GM23338 (cell line): ENCODE measurements around the gene PHKB. TPM values are rescaled to one million over a fixed set of nuclear protein-coding genes. Genes with fewer than 3 reads are reported as not detected.

ENCODE experiments used
- ATAC-seq: fragments of 200-7000 bp; cut with Tn5 transposase; 3 replicates; pipeline ENCODE4 v1.9.1; 2020
- DNase-seq: peaks from one replicate; pipeline ENCODE4 v3.0.0-alpha.2; 2015; ENCODE audit warnings: low spot score
- H2AFZ ChIP-seq: fragments of 200-600 bp; sonication (generic); 2 replicates; pipeline ENCODE4 v1.8.0; 2016; ENCODE audit warnings: antibody characterized with exemption, mild to moderate bottlenecking, moderate library complexity
- H3F3A ChIP-seq: fragments of 200-600 bp; sonication (generic); replicated peaks from 2 replicates; pipeline ENCODE4 v1.8.0; 2017; ENCODE audit warnings: antibody characterized with exemption, mixed run types, low read depth
- H3K27ac ChIP-seq: fragments of 200-600 bp; sonication (generic); 2 replicates; pipeline ENCODE4 v1.6.1; 2016; ENCODE audit warnings: low read depth
- H3K27me3 ChIP-seq: fragments of 200-600 bp; sonication (generic); 2 replicates; pipeline ENCODE4 v1.8.0; 2016; ENCODE audit warnings: mild to moderate bottlenecking, mixed run types, moderate library complexity; ENCODE audit not compliant: insufficient read depth
- H3K36me3 ChIP-seq: fragments of 200-600 bp; sonication (generic); 2 replicates; pipeline ENCODE4 v1.8.0; 2016; ENCODE audit warnings: mild to moderate bottlenecking; ENCODE audit not compliant: insufficient read depth
- H3K4me1 ChIP-seq: fragments of 200-600 bp; sonication (generic); 2 replicates; pipeline ENCODE4 v1.8.0; 2016; ENCODE audit warnings: mild to moderate bottlenecking, moderate library complexity; ENCODE audit not compliant: insufficient read depth
- H3K4me2 ChIP-seq: fragments of 200-600 bp; sonication (generic); 2 replicates; pipeline ENCODE4 v1.7.1; 2017; ENCODE audit warnings: mixed run types
- H3K4me3 ChIP-seq: fragments of 200-600 bp; sonication (generic); 2 replicates; pipeline ENCODE4 v1.6.1; 2016; ENCODE audit warnings: mixed run types
- H3K79me2 ChIP-seq: fragments of 200-600 bp; sonication (generic); replicated peaks from 2 replicates; pipeline ENCODE4 v1.8.0; 2017; ENCODE audit warnings: mild to moderate bottlenecking; ENCODE audit not compliant: insufficient read depth
- H3K9me2 ChIP-seq: fragments of 200-600 bp; sonication (generic); 2 replicates; pipeline ENCODE4 v1.8.0; 2017; ENCODE audit not compliant: insufficient read depth
- H4K20me1 ChIP-seq: fragments of 200-600 bp; sonication (generic); replicated peaks from 2 replicates; pipeline ENCODE4 v1.8.0; 2017; ENCODE audit warnings: mild to moderate bottlenecking; ENCODE audit not compliant: insufficient read depth
- H3K27ac Mint-ChIP-seq: 2 replicates; pipeline ENCODE4 v1.8.0; 2020; ENCODE audit warnings: inconsistent platforms, mild to moderate bottlenecking, moderate library complexity, mixed read lengths
- H3K27me3 Mint-ChIP-seq: 3 replicates; pipeline ENCODE4 v1.8.0; 2022; ENCODE audit warnings: low read depth, mild to moderate bottlenecking, moderate library complexity, mixed read lengths, inconsistent platforms; ENCODE audit not compliant: insufficient read depth, poor library complexity
- H3K36me3 Mint-ChIP-seq: 3 replicates; pipeline ENCODE4 v1.8.0; 2021; ENCODE audit warnings: low read depth, mild to moderate bottlenecking, inconsistent platforms, moderate library complexity, mixed read lengths
- H3K4me1 Mint-ChIP-seq: 3 replicates; pipeline ENCODE4 v1.8.0; 2020; ENCODE audit warnings: mild to moderate bottlenecking, inconsistent platforms, mixed read lengths
- H3K4me3 Mint-ChIP-seq: 3 replicates; pipeline ENCODE4 v1.8.0; 2021; ENCODE audit warnings: moderate library complexity, mild to moderate bottlenecking, inconsistent platforms, mixed read lengths
- H3K9me3 Mint-ChIP-seq: 3 replicates; pipeline ENCODE4 v1.8.0; 2020; ENCODE audit warnings: moderate library complexity, mild to moderate bottlenecking, inconsistent platforms, mixed read lengths
- CREB1 ChIP-seq: fragments of 250-450 bp; sonication (Bioruptor Pico); IDR thresholded peaks from 2 replicates; pipeline ENCODE4 v1.5.0; 2020; ENCODE audit warnings: low read depth, mild to moderate bottlenecking, moderate library complexity
- EZH2 ChIP-seq: fragments of 200-600 bp; sonication (generic); IDR thresholded peaks from one replicate; pipeline ENCODE4 v1.8.0; 2017; ENCODE audit warnings: antibody characterized with exemption, mild to moderate bottlenecking, low read depth; ENCODE audit not compliant: unreplicated experiment
- EZH2phosphoT487 ChIP-seq: fragments of 200-600 bp; sonication (generic); IDR thresholded peaks from one replicate; pipeline ENCODE4 v1.8.1; 2018; ENCODE audit warnings: antibody characterized with exemption; ENCODE audit not compliant: unreplicated experiment
- POLR2AphosphoS5 ChIP-seq: IDR thresholded peaks from 2 replicates; pipeline ENCODE4 v1.6.1; 2016; ENCODE audit warnings: antibody characterized with exemption, low read depth
- STAT1 ChIP-seq: IDR thresholded peaks from one replicate; pipeline ENCODE4 v1.6.1; 2016; ENCODE audit warnings: antibody characterized with exemption; ENCODE audit not compliant: unreplicated experiment
- ZNF114 ChIP-seq: fragments of 250-450 bp; sonication (Bioruptor Pico); IDR thresholded peaks from 2 replicates; pipeline ENCODE4 v1.5.0; 2020; ENCODE audit warnings: mild to moderate bottlenecking, moderate library complexity
- ZNF331 ChIP-seq: fragments of 250-450 bp; sonication (Bioruptor Pico); IDR thresholded peaks from 2 replicates; pipeline ENCODE4 v1.5.0; 2020; ENCODE audit warnings: low read depth, mild to moderate bottlenecking, moderate library complexity
- polyA plus RNA-seq: library from polyadenylated mRNA; unstranded; fragments of >200 nt; fragmentation: Nextera tagmentation; extraction: Ambion mirVana; gene quantifications from 2 replicates; pipeline ENCODE4 v1.2.1, GENCODE V29; 2016
- total RNA-seq: library from RNA; depleted of rRNA; stranded (reverse); fragments of >200 nt; shearing (Covaris generic); gene quantifications from 2 replicates; pipeline ENCODE4 v1.2.3, GENCODE V29; 2014
- TF ChIP-seq, protein P1 (sequence below): IDR thresholded peaks from one replicate; pipeline ENCODE4 v1.6.1; 2018; ENCODE audit warnings: antibody characterized with exemption; ENCODE audit not compliant: unreplicated experiment
- TF ChIP-seq, protein P2 (sequence below): IDR thresholded peaks from 2 replicates; pipeline ENCODE4 v1.6.1; 2016; ENCODE audit warnings: antibody characterized with exemption
- TF ChIP-seq, protein P3 (sequence below), 2 experiments: fragments of 200-600 bp in 1 of 2; sonication (generic) in 1 of 2; conservative IDR thresholded peaks; 2 replicates each; pipeline versions ENCODE4 v1.5.1 to v1.6.1; 2016 to 2017; ENCODE audit warnings: antibody characterized with exemption in 2 of 2, low read depth in 2 of 2, mild to moderate bottlenecking in 2 of 2, moderate library complexity in 1 of 2

PHKB gene
- total and polyA plus RNA-seq, 2 experiments from 2014 or later: 20.3 to 57.3 TPM

DNA sequence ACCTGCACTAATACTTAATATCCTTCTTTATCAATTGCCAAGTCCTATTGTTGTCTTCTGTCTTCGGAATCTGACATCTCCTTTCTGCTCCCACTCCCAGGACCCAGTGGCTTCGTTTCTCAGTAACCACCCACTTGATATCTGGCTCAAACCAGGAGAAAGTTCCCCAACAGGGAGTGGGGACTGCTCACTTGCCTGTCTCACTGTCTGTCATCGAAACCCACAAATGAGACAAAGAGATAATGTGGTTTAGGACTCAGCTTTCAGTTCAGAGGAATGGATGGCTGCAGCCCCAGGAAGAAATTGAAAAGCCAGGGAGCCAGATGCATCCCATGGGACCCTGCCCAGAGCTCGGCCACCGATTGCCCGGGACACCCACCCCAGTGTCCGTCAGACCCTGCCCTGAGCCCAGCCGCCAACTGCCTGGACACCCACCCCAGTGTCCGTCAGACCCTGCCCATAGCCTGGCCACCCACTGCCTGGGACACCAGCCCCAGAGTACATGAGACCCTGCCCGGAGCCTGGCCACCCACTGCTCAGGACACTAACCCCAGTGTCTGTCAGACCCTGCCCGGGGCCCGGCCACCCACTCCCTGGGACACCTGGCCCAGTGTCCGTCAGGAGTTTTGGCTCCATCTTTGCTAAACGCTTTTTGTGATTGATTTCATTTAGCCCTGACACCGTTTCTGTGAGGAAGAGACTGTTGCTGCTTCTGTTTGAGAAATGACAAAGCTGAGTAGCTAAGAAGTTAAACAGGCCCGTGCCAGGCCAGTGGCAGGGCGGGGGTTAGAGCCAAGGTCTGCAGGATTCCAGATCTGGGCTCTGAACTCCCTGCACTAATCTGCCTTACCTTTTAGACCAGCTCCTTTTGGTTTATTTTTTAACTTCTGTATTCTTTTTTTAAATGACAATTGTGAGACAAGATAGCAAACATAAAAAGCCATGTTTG lies 251.4 kb downstream of the PHKB start (continued):
- TF ChIP-seq, protein P1, sequence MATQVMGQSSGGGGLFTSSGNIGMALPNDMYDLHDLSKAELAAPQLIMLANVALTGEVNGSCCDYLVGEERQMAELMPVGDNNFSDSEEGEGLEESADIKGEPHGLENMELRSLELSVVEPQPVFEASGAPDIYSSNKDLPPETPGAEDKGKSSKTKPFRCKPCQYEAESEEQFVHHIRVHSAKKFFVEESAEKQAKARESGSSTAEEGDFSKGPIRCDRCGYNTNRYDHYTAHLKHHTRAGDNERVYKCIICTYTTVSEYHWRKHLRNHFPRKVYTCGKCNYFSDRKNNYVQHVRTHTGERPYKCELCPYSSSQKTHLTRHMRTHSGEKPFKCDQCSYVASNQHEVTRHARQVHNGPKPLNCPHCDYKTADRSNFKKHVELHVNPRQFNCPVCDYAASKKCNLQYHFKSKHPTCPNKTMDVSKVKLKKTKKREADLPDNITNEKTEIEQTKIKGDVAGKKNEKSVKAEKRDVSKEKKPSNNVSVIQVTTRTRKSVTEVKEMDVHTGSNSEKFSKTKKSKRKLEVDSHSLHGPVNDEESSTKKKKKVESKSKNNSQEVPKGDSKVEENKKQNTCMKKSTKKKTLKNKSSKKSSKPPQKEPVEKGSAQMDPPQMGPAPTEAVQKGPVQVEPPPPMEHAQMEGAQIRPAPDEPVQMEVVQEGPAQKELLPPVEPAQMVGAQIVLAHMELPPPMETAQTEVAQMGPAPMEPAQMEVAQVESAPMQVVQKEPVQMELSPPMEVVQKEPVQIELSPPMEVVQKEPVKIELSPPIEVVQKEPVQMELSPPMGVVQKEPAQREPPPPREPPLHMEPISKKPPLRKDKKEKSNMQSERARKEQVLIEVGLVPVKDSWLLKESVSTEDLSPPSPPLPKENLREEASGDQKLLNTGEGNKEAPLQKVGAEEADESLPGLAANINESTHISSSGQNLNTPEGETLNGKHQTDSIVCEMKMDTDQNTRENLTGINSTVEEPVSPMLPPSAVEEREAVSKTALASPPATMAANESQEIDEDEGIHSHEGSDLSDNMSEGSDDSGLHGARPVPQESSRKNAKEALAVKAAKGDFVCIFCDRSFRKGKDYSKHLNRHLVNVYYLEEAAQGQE: no peak
- TF ChIP-seq POLR2AphosphoS5: no peak
- TF ChIP-seq STAT1: no peak
- TF ChIP-seq EZH2: no peak
- TF ChIP-seq ZNF114: no peak
- TF ChIP-seq, protein P2, sequence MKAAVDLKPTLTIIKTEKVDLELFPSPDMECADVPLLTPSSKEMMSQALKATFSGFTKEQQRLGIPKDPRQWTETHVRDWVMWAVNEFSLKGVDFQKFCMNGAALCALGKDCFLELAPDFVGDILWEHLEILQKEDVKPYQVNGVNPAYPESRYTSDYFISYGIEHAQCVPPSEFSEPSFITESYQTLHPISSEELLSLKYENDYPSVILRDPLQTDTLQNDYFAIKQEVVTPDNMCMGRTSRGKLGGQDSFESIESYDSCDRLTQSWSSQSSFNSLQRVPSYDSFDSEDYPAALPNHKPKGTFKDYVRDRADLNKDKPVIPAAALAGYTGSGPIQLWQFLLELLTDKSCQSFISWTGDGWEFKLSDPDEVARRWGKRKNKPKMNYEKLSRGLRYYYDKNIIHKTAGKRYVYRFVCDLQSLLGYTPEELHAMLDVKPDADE: no peak
- TF ChIP-seq EZH2phosphoT487: no peak
- TF ChIP-seq, protein P3, sequence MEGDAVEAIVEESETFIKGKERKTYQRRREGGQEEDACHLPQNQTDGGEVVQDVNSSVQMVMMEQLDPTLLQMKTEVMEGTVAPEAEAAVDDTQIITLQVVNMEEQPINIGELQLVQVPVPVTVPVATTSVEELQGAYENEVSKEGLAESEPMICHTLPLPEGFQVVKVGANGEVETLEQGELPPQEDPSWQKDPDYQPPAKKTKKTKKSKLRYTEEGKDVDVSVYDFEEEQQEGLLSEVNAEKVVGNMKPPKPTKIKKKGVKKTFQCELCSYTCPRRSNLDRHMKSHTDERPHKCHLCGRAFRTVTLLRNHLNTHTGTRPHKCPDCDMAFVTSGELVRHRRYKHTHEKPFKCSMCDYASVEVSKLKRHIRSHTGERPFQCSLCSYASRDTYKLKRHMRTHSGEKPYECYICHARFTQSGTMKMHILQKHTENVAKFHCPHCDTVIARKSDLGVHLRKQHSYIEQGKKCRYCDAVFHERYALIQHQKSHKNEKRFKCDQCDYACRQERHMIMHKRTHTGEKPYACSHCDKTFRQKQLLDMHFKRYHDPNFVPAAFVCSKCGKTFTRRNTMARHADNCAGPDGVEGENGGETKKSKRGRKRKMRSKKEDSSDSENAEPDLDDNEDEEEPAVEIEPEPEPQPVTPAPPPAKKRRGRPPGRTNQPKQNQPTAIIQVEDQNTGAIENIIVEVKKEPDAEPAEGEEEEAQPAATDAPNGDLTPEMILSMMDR (conservative IDR thresholded peaks at IDR 0.05; ENCODE audit: low read depth in 2 of 2): no peak
- TF ChIP-seq CREB1: no peak

DNA sequence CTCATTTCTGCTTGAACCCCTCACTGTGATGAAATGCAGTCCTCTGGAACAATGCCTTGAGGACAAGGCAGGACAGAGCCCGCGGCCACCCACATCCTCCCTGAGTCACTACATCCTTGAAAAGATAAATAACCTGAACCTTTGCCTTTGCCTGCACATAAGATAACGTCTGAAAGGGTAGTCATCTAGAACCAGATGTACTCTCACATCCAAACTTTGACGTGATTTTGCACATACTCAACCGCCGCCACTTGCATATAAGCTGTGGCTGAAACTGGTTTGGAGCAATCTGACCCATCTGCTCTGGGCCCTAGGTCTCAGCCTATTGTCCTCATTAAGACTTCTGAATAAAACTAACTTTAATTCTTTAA lies 252.1 kb downstream of the PHKB start:
- no peaks in the 10 kb centered on the region for H3K4me1 Mint-ChIP-seq
- ATAC-seq (no peak), DNase-seq (no peak)
- Histone ChIP-seq H3K4me3 (no peak overlapping the region), H4K20me1 (no peaks in the 10 kb centered on the region), H2AFZ (no peak overlapping the region), H3K4me1 (no peaks in the 10 kb centered on the region), H3K27ac (no peak overlapping the region), H3K4me2 (no peak overlapping the region), H3K9me2 (0 out of 2 replicates have a peak, but pooled peaks cover 2% of the 10 kb centered on the region), H3K27me3 (no peaks in the 10 kb centered on the region), H3K79me2 (no peaks in the 10 kb centered on the region), H3K36me3 (no peaks in the 10 kb centered on the region), H3F3A (no peaks in the 10 kb centered on the region)
- TF ChIP-seq ZNF331 (CRISPR knock-in tag): no peak
- no peak for TF ChIP-seq POLR2AphosphoS5
- TF ChIP-seq ZNF114: no peak
- TF ChIP-seq, protein P2: no peak
- TF ChIP-seq STAT1: no peak
- TF ChIP-seq, protein P3 (conservative IDR thresholded peaks at IDR 0.05; ENCODE audit: low read depth in 2 of 2): no peak
- no peak for TF ChIP-seq CREB1
- no peak overlapping the region for H3K4me3 Mint-ChIP-seq
- H3K9me3 Mint-ChIP-seq: no peaks in the 10 kb centered on the region; the same call in 2 of the 3 replicates
- no peaks in the 10 kb centered on the region for H3K36me3 Mint-ChIP-seq
- no peak overlapping the region for H3K27ac Mint-ChIP-seq
- peaks cover 3% of the 10 kb centered on the region for H3K27me3 Mint-ChIP-seq
